HepG2 (cell line): ENCODE data around the gene GAS5. TPM values are rescaled to one million over a fixed set of nuclear protein-coding genes. Genes with fewer than 3 reads are reported as not detected.

Experiments
- AKAP8 ChIP-seq: sonication (generic); formaldehyde crosslinking; IDR thresholded peaks from 2 replicates; pipeline ENCODE4 v1.5.1; 2020; ENCODE audit warnings: mild to moderate bottlenecking, missing genetic modification reagents
- ELF4 ChIP-seq: sonication (generic); formaldehyde crosslinking; IDR thresholded peaks from 2 replicates; pipeline ENCODE4 v1.5.0; 2020; ENCODE audit warnings: missing genetic modification reagents, mild to moderate bottlenecking, moderate library complexity, borderline replicate concordance
- FOXK1 ChIP-seq: sonication (generic); formaldehyde crosslinking; IDR thresholded peaks from 2 replicates; pipeline ENCODE4 v1.4.0; 2020; ENCODE audit warnings: low read depth, missing genetic modification reagents, borderline replicate concordance
- KAT8 ChIP-seq: IDR thresholded peaks from 2 replicates; pipeline ENCODE4 v1.6.1; 2016; ENCODE audit warnings: missing genetic modification reagents, missing compliant biosample characterization
- LCORL ChIP-seq, 2 experiments: fragments of 450-650 bp in 1 of 2; sonication (generic) in 1 of 2; formaldehyde crosslinking in 1 of 2; IDR thresholded peaks; 2 replicates each; pipeline versions ENCODE4 v1.5.0 to v1.6.1; 2017 to 2020; ENCODE audit warnings: antibody characterized with exemption in 1 of 2, missing genetic modification reagents in 1 of 2
- NFIB ChIP-seq: sonication (generic); formaldehyde crosslinking; IDR thresholded peaks from 2 replicates; pipeline ENCODE4 v1.9.0; 2021; ENCODE audit warnings: missing genetic modification reagents, mild to moderate bottlenecking, borderline replicate concordance
- SNRNP70 ChIP-seq: fragments of 200-400 bp; formaldehyde crosslinking; IDR thresholded peaks from 2 replicates; pipeline ENCODE4 v1.6.1; 2017; ENCODE audit warnings: mild to moderate bottlenecking, low read depth, low read length, moderate library complexity
- SUZ12 ChIP-seq: fragments of 150-350 bp; IDR thresholded peaks from 2 replicates; pipeline ENCODE4 v1.6.1; 2014; ENCODE audit warnings: low read depth, low read length
- TBX2 ChIP-seq: sonication (generic); formaldehyde crosslinking; IDR thresholded peaks from 2 replicates; pipeline ENCODE4 v1.5.0; 2020; ENCODE audit warnings: missing genetic modification reagents, mild to moderate bottlenecking, borderline replicate concordance
- ZBTB34 ChIP-seq: sonication (generic); formaldehyde crosslinking; IDR thresholded peaks from 2 replicates; pipeline ENCODE4 v1.8.0; 2022; ENCODE audit warnings: mild to moderate bottlenecking, missing genetic modification reagents
- ZEB1 ChIP-seq: IDR thresholded peaks from 2 replicates; pipeline ENCODE4 v1.6.1; 2012; ENCODE audit warnings: mild to moderate bottlenecking, low read depth, inconsistent platforms; ENCODE audit not compliant: insufficient replicate concordance
- ZFY ChIP-seq: sonication (generic); formaldehyde crosslinking; IDR thresholded peaks from 2 replicates; pipeline ENCODE4 v1.4.0; 2020; ENCODE audit warnings: missing genetic modification reagents
- ZNF383 ChIP-seq: sonication (generic); formaldehyde crosslinking; IDR thresholded peaks from 2 replicates; pipeline ENCODE4 v1.4.0; 2020; ENCODE audit warnings: missing genetic modification reagents, mild to moderate bottlenecking, borderline replicate concordance
- ZNF430 ChIP-seq: sonication (generic); formaldehyde crosslinking; IDR thresholded peaks from 2 replicates; pipeline ENCODE4 v1.9.0; 2021; ENCODE audit warnings: mild to moderate bottlenecking, missing genetic modification reagents
- ZNF468 ChIP-seq: sonication (generic); formaldehyde crosslinking; IDR thresholded peaks from 2 replicates; pipeline ENCODE4 v1.8.0; 2022; ENCODE audit warnings: mild to moderate bottlenecking, moderate library complexity, missing genetic modification reagents
- ZNF530 ChIP-seq: sonication (generic); formaldehyde crosslinking; IDR thresholded peaks from 2 replicates; pipeline ENCODE4 v1.5.0; 2020; ENCODE audit warnings: low read depth, mild to moderate bottlenecking, missing genetic modification reagents
- ZNF556 ChIP-seq: sonication (generic); formaldehyde crosslinking; IDR thresholded peaks from 2 replicates; pipeline ENCODE4 v1.4.0; 2020; ENCODE audit warnings: mild to moderate bottlenecking, missing genetic modification reagents, borderline replicate concordance
- ZNF614 ChIP-seq: IDR thresholded peaks from 2 replicates; pipeline ENCODE4 v1.6.1; 2018; ENCODE audit warnings: missing biosample characterization, missing genetic modification reagents, inconsistent platforms, borderline replicate concordance
- ZUFSP ChIP-seq: sonication (generic); formaldehyde crosslinking; IDR thresholded peaks from 2 replicates; pipeline ENCODE4 v1.9.0; 2021; ENCODE audit warnings: missing genetic modification reagents, mild to moderate bottlenecking, borderline replicate concordance
- polyA plus RNA-seq, 8 experiments: library from polyadenylated mRNA; depleted of rRNA in 3 of 8; stranded (reverse) in 7 of 8; unstranded in 1 of 8; fragments of >200 nt; fragmentation: Illumina TruSeq in 4 of 8; extraction: Trizol in 4 of 8; gene quantifications; 2 replicates each; pipeline versions ENCODE4 v1.2.1 to v1.2.3, GENCODE V29; 2011 to 2016; ENCODE audit warnings: low read depth in 4 of 8, missing spikeins in 1 of 8, mixed read lengths in 1 of 8; ENCODE audit not compliant: insufficient read depth in 1 of 8
- total RNA-seq, 5 experiments: library from RNA; depleted of rRNA; stranded (reverse); fragments of >200 nt; fragmentation: Illumina TruSeq; extraction: Trizol; gene quantifications; 2 replicates each; pipeline ENCODE4 v1.2.3, GENCODE V29; 2016; ENCODE audit warnings: low read depth in 1 of 5
- TF ChIP-seq, protein P1 (sequence below): sonication (generic); formaldehyde crosslinking; IDR thresholded peaks from 2 replicates; pipeline ENCODE4 v1.8.1; 2023; ENCODE audit warnings: missing genetic modification reagents, inconsistent platforms, borderline replicate concordance
- TF ChIP-seq, protein P2 (sequence below): sonication (generic); formaldehyde crosslinking; conservative IDR thresholded peaks from 2 replicates; pipeline ENCODE4 v1.4.0; 2020; ENCODE audit warnings: missing genetic modification reagents
- TF ChIP-seq, protein P3 (sequence below): sonication (generic); formaldehyde crosslinking; IDR thresholded peaks from 2 replicates; pipeline ENCODE4 v1.4.0; 2020; ENCODE audit warnings: mild to moderate bottlenecking, missing genetic modification reagents

The GAS5 gene
- total and polyA plus RNA-seq, 2 of the 13 experiments (the other 11 are each of a cell fraction or from before 2014, with no cell fraction given), result 352 to 738 TPM

- no peak for TF ChIP-seq SNRNP70
- no peak for TF ChIP-seq ZNF614 (CRISPR knock-in tag)
- TF ChIP-seq ZNF383, result no peak
- no peak for TF ChIP-seq ELF4 (CRISPR knock-in tag)
- TF ChIP-seq ZFY (CRISPR knock-in tag), result peak; percentile 26; the same call in 1 of the 2 replicates
- TF ChIP-seq LCORL (IDR thresholded peaks at IDR 0.05), result no peak
- peak; percentile 70 for TF ChIP-seq LCORL (CRISPR knock-in tag; IDR thresholded peaks at IDR 0.05)
- TF ChIP-seq NFIB (CRISPR knock-in tag), result no peak
- TF ChIP-seq ZNF430 (CRISPR knock-in tag), result no peak
- no peak for TF ChIP-seq ZNF556 (CRISPR knock-in tag)
- no peak for TF ChIP-seq ZNF468 (CRISPR knock-in tag)
- TF ChIP-seq FOXK1, result no peak
- no peak for TF ChIP-seq SUZ12
- no peak for TF ChIP-seq ZUFSP (CRISPR knock-in tag)
- no peak for TF ChIP-seq ZBTB34 (CRISPR knock-in tag)
- no peak for TF ChIP-seq AKAP8 (CRISPR knock-in tag)
- TF ChIP-seq ZNF530, result no peak
- TF ChIP-seq, protein P1, sequence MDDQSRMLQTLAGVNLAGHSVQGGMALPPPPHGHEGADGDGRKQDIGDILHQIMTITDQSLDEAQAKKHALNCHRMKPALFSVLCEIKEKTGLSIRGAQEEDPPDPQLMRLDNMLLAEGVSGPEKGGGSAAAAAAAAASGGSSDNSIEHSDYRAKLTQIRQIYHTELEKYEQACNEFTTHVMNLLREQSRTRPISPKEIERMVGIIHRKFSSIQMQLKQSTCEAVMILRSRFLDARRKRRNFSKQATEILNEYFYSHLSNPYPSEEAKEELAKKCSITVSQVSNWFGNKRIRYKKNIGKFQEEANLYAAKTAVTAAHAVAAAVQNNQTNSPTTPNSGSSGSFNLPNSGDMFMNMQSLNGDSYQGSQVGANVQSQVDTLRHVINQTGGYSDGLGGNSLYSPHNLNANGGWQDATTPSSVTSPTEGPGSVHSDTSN, result no peak
- TF ChIP-seq KAT8 (CRISPR knock-in tag), result no peak; the same call in 1 of the 2 replicates
- no peak for TF ChIP-seq ZEB1
- TF ChIP-seq, protein P2, sequence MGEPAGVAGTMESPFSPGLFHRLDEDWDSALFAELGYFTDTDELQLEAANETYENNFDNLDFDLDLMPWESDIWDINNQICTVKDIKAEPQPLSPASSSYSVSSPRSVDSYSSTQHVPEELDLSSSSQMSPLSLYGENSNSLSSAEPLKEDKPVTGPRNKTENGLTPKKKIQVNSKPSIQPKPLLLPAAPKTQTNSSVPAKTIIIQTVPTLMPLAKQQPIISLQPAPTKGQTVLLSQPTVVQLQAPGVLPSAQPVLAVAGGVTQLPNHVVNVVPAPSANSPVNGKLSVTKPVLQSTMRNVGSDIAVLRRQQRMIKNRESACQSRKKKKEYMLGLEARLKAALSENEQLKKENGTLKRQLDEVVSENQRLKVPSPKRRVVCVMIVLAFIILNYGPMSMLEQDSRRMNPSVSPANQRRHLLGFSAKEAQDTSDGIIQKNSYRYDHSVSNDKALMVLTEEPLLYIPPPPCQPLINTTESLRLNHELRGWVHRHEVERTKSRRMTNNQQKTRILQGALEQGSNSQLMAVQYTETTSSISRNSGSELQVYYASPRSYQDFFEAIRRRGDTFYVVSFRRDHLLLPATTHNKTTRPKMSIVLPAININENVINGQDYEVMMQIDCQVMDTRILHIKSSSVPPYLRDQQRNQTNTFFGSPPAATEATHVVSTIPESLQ (CRISPR knock-in tag), result no peak
- TF ChIP-seq TBX2 (CRISPR knock-in tag), result peak; percentile 49; the same call in 1 of the 2 replicates
- TF ChIP-seq, protein P3, sequence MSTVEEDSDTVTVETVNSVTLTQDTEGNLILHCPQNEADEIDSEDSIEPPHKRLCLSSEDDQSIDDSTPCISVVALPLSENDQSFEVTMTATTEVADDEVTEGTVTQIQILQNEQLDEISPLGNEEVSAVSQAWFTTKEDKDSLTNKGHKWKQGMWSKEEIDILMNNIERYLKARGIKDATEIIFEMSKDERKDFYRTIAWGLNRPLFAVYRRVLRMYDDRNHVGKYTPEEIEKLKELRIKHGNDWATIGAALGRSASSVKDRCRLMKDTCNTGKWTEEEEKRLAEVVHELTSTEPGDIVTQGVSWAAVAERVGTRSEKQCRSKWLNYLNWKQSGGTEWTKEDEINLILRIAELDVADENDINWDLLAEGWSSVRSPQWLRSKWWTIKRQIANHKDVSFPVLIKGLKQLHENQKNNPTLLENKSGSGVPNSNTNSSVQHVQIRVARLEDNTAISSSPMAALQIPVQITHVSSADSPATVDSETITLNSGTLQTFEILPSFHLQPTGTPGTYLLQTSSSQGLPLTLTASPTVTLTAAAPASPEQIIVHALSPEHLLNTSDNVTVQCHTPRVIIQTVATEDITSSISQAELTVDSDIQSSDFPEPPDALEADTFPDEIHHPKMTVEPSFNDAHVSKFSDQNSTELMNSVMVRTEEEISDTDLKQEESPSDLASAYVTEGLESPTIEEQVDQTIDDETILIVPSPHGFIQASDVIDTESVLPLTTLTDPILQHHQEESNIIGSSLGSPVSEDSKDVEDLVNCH, result no peak
Observed at GRCh38 chr1:173917149-173917548, 49.4 kb upstream of the GAS5 start, which contains the start of gene SERPINC1 (continued).
